ENCODE results near the gene GSN.

Gene GSN

DNA sequence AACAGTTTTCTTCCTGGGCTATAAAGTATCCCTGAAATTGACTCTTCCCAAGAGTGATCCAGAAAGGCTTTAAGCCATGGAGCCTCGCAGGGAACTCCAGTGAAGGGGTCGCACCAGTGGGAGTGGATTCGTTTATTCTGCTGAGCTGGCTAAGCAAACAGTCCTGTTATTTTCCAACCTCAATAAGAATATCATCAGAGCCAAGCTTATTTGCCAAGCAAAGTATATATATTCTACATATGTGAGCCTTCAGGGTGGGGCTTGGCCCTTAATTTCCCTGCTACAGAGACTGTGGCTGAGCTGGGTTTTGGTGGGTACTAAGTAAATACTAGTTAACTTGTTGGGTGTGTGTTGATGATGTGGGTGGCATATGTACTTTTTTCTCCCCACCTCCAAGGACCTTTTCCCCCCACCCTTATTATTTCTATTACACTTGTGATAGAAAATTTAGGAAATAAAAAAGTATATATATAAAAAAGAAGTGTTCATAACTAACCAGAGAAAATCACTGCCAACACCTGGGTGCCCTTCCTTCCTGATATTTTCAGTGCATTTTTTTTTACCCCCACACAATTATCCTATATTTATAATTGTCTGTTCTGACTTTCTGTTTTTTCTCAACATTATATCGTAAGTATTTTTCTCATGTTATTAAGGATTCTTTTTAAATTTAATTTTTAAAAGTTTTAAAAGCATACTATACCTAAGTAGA, 5.3 kb downstream of the GSN start:
- Histone ChIP-seq H3K36me3 (ENCODE audit: insufficient read depth, low read length) (no peaks in the 10 kb centered on the region), H3K4me1 (ENCODE audit: insufficient read depth, low read length) (peaks cover 7% of the 10 kb centered on the region), H3K9ac (ENCODE audit: low read depth, low read length) (no peak overlapping the region), H3K9me3 (ENCODE audit: control insufficient read depth, insufficient read depth, low read length) (no peaks in the 10 kb centered on the region)

DNA sequence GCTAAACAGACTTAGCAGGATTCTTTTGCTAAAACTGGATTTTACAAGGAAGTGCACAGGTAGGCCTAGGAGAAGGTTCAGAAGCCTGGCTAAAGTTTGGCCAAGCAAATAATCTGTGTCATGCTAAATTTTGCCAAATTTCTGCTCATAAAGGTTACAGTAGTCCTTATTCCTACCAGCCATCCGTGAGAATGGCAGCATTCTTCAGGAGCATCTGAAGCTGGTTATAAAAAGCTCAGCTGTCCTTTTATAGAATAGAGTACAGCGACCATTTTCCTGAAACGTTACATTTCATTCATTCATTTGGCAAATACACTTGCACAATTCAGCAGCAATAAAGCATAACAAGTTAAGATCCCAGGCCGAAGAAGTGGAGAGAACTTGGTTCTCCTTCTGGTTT, 6.9 kb downstream of the GSN start:
- no peak overlapping the region for H3K9ac ChIP-seq (ENCODE audit: low read depth, low read length)
- H3K4me1 ChIP-seq (ENCODE audit: insufficient read depth, low read length), result peaks cover 11% of the 10 kb centered on the region
- no peaks in the 10 kb centered on the region for H3K36me3 ChIP-seq (ENCODE audit: insufficient read depth, low read length)
- no peaks in the 10 kb centered on the region for H3K9me3 ChIP-seq (ENCODE audit: control insufficient read depth, insufficient read depth, low read length)

DNA sequence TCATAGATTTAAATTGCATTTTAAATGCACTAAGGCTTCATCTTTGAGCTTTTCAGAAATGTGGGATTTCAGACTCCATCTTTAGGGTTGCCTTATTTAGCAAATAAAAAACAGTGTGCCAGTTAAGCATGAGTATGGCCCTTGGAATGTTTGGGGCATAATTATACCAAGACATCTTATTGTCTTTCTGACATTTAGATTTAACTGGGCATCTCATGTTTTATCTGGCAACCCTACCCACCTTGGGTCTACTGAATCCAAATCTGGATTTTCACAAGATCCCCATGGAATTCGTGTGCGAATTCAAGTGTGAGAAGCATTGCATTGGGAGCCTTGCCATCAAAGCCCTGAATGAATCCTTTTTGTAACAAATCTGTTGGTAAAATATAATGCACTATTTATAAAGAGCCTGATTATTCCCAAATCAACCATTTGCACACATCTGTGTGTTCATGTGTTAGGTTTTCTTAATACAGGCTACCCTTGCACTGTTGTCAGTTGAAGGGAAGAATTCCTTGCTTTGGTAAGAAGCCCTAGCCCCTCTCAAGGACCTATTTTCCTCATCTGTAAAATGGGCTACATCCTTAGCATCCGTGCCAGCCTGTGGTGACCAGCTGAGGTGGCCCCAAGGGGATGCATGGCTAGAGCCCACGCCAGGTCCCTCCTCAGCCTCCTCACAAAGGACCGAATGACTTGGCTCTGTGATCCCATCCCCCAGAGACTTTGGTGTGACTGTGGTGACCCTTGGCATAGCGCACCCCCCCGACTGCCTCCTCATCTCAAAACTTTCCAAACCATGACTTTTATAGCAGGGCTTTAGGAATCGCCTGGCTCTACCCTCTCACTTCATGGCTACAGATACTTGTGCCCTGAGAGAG, 8.1 kb downstream of the GSN start:
- no peaks in the 10 kb centered on the region for H3K9me3 ChIP-seq (ENCODE audit: control insufficient read depth, insufficient read depth, low read length)
- H3K4me1 ChIP-seq (ENCODE audit: insufficient read depth, low read length), result peaks cover 10% of the 10 kb centered on the region; the same call in 1 of the 2 replicates
- no peak overlapping the region for H3K9ac ChIP-seq (ENCODE audit: low read depth, low read length)
- H3K36me3 ChIP-seq (ENCODE audit: insufficient read depth, low read length), result no peaks in the 10 kb centered on the region

DNA sequence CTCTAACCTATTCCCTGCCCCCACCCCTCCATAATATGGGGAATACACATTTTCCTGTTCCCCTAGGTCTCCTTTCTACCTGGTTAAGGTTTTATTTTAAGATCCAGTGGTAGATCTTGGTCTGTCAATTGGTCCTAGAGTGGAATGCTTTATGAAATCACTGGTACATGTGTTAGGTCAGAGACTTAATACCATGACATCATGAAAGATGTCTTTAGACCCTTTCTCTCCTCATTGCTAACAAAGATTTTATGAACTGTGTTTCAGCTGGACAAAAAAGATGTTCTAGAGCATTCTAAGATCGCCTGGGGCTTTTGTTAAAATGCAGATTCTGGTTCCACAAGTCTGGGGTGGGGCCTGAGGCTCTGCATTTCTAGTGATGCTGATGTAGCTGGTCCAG, 9.1 kb downstream of the GSN start:
- peaks cover 20% of the 10 kb centered on the region for H3K4me1 ChIP-seq (ENCODE audit: insufficient read depth, low read length)
- H3K9ac ChIP-seq (ENCODE audit: low read depth, low read length), result no peak overlapping the region
- H3K36me3 ChIP-seq (ENCODE audit: insufficient read depth, low read length), result no peaks in the 10 kb centered on the region
- H3K9me3 ChIP-seq (ENCODE audit: control insufficient read depth, insufficient read depth, low read length), result no peaks in the 10 kb centered on the region

DNA sequence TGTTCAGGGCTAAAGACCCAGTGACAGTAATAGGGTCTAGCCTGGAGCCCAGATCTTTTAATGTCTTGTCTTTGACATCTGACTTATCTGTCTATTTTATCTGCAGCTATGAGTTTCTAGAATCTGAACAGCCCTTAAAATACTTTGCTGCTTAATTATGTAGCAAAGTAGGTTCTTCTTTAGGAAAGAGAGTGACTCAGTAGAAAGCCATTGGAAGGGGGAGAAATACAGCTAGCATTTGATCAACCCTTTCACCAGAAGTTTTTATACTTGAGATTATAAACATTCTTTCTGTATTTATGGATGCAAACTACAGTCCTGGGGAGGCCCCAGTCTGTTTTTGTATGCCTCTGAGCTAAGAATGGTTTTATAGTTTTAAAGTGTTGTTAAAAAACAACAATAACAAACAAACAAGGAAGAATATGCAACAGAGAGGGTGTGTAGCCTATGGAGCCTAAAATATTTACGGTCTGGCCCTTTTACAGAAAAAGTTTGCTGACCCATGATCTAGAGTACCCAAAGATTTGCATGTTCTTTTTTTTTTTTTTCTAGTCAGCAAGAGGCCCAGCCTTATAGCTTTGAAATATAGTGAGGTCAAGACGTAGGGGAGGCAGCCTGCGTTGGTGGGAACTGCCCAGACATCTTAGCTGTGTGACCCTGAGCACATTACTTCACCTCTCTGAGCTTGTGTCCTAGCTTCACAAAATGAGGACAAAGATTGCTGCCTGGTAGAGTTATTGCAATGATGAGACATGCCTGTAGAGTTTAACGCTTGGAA, 9.7 kb downstream of the GSN start:
- no peaks in the 10 kb centered on the region for H3K9me3 ChIP-seq (ENCODE audit: control insufficient read depth, insufficient read depth, low read length)
- no peak overlapping the region for H3K9ac ChIP-seq (ENCODE audit: low read depth, low read length)
- peaks cover 22% of the 10 kb centered on the region for H3K4me1 ChIP-seq (ENCODE audit: insufficient read depth, low read length)
- H3K36me3 ChIP-seq (ENCODE audit: insufficient read depth, low read length), result no peaks in the 10 kb centered on the region

DNA sequence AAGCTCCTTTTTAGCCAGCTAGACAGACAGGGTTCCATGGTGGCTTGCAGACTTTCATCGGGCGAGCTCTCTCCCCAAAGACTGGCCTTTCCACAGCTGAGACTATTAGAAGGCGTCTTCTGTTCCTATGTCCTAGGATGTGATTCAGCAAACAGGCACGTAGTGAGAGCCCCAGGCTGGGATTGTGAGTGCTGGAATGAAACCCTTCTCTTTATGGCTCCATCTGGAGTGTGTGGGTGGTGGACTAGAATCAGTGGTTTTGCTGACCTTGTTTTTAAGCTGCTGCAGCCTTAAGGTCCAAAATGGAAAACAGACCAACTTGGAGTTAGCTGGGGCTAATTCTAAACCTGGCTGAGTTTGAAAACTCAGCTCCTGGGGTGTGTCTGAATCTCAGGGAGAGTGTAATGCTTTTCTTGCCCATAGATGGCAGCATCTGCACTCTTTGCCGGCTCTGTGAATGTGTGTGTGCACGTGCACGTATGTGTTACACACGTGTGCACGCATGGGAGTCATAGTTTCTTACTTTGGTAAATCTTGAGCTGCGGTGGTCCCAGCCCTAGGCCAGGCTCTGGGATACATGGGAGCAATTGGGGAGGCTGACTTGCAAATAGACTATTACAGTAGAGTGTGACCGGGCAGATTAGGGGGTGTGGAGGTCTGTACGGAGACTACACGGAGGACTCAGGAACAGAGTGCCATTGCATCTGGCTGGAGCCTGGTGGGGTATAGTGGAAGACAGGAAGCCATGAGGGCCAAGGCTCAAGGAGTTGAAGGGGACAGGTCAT, 10.7 kb downstream of the GSN start:
- no peaks in the 10 kb centered on the region for H3K36me3 ChIP-seq (ENCODE audit: insufficient read depth, low read length)
- H3K9ac ChIP-seq (ENCODE audit: low read depth, low read length), result no peak overlapping the region
- no peaks in the 10 kb centered on the region for H3K9me3 ChIP-seq (ENCODE audit: control insufficient read depth, insufficient read depth, low read length)
- H3K4me1 ChIP-seq (ENCODE audit: insufficient read depth, low read length), result peaks cover 22% of the 10 kb centered on the region

DNA sequence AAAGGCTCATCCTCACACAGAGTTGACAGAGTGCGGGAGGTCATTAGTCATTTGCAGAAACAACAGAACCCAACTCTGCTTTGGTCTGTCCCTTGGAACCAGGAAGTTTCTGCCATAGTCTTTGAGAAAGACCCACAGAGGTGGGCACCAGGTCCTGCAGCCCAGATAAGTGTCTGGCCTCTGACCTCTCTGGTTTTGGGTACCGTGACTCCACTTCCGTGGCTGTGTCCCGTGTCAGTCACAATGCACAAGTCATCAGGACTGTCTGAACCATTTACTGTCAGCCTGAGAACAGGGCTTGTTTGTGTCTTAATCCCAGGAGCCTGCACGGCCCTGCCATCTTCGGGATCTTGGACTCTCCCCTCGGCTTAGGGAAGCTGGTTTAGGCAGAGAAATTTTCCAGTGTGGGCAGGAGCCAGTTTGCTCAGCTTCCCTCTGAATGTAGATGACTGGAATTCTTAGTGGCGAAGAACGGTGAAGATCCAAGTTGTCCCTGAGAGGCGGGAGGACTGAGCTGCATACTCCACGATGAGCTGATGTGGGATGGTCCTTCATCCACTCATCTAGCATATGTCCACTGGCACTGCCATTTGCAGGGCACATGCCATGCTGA, 11.9 kb downstream of the GSN start:
- no peaks in the 10 kb centered on the region for H3K36me3 ChIP-seq (ENCODE audit: insufficient read depth, low read length)
- H3K9me3 ChIP-seq (ENCODE audit: control insufficient read depth, insufficient read depth, low read length), result no peaks in the 10 kb centered on the region
- peaks cover 22% of the 10 kb centered on the region for H3K4me1 ChIP-seq (ENCODE audit: insufficient read depth, low read length)
- H3K9ac ChIP-seq (ENCODE audit: low read depth, low read length), result no peak overlapping the region

DNA sequence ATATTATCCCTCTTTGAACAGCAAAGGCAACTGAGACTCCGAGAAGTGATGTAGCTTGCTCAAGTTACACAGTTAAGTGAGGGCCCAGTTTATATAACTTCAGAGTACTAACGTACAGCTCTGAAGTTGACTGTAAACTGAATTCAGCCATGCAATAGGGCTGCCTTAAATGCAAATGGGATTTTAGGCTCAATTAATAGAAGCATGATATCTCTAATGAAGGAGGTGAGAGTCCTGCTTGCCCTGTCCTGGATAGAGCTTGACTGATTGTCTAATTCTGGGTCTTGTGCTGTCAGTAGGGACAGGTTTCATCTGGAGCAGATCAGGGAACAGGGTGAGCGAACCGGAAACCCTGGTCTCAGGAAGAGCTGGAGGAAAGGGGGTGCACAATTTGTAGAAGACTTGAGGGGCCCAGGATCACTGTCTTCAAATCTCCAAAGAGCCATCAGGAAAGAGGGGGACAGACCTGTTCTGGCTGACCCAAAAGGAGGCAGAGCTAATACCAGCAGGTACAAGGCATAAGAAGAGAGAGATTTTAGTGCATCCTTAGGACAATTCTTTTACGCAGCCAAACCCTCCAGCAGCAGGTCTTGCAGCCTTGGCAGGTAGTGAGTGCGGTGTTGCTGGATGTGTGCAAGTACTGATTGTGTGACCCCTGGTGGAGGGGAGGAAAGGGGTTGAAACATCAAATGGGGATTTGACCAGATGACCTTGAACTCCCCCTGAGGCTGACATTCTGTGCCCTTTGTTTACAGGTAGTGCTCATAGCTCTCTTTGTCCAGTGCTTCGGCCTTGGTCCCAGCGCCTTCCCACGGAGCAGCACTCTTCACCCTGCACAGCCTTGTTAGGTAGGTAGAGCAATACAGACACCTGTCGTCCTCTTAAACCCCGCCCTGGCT, 13.0 kb downstream of the GSN start:
- Histone ChIP-seq H3K36me3 (ENCODE audit: insufficient read depth, low read length) (no peaks in the 10 kb centered on the region), H3K9me3 (ENCODE audit: control insufficient read depth, insufficient read depth, low read length) (no peaks in the 10 kb centered on the region), H3K4me1 (ENCODE audit: insufficient read depth, low read length) (peaks cover 25% of the 10 kb centered on the region), H3K9ac (ENCODE audit: low read depth, low read length) (no peak overlapping the region)

DNA sequence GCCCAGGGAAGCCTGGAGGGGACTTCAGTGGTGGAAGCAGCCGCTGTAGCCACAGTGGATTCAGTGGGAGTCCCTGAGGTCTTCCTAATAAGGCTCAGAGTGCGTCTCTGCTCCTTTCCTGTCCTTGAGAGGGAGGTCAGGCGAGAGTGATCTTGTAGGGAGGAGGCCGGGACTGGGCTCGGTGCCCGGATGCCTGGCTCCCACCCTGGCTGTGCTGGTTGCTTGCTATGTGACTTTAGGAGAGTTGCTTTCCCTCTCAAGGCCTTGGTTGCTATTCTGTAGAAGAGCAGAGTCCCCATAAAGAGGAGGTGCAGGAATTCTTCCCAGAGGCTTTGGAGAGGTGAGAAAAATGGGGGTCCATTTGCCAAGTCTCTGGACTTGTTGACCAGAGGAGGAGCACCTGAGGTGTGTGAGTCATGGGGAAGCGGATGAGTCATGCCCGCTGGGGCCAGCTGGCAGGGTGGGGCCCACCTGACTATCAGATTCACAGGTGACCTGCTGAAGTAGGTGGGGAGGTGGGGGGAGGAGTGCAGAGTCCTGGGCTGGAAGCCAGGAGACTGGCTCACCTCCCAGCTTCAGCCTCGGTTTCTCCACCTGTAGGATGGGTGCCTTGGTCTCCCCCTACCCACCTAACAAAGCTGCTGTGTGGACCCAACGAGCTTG, 13.8 kb downstream of the GSN start:
- no peaks in the 10 kb centered on the region for H3K9me3 ChIP-seq (ENCODE audit: control insufficient read depth, insufficient read depth, low read length)
- peaks cover 28% of the 10 kb centered on the region for H3K4me1 ChIP-seq (ENCODE audit: insufficient read depth, low read length)
- H3K9ac ChIP-seq (ENCODE audit: low read depth, low read length), result no peak overlapping the region
- no peaks in the 10 kb centered on the region for H3K36me3 ChIP-seq (ENCODE audit: insufficient read depth, low read length)

DNA sequence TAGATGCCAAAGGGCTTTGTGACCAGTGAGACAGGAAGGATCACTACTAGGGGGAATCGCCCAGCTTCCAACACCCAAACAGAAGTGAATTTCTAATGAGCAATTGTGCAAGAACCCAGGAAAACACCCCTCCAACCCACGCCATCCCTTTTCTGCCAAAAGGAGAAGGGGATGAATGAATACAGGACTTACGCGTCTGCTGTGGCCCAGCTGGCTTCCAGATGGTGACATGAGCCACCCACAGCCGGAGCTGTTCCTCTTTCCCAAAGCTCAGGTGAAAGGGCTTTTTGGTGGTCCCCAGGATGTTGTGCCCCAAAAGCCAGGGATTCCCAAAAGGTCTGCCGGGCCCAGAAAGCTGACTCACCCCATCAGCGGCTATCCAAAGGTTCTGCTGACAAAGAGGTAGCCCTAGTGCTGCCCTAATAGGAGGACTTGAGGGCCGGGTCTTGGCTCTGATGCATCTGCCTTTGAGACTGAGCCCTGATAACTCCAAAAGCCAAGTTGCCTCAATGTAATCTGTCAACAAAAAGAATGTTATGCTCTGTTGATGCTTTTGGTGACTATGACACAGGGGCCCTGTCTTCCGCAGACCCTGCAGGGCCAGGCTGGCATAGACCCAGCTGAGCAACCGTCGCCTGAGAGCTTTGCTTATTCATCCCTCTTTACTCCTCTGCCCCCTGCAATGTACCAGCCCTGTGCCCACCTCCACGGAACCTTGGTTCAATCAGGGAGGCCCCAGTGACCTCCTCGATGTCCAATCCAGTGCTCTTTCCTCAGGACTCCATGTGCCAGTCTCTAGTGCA, 14.5 kb downstream of the GSN start:
- H3K9ac ChIP-seq (ENCODE audit: low read depth, low read length), result no peak overlapping the region
- H3K4me1 ChIP-seq (ENCODE audit: insufficient read depth, low read length), result peaks cover 28% of the 10 kb centered on the region
- no peaks in the 10 kb centered on the region for H3K36me3 ChIP-seq (ENCODE audit: insufficient read depth, low read length)
- H3K9me3 ChIP-seq (ENCODE audit: control insufficient read depth, insufficient read depth, low read length), result no peaks in the 10 kb centered on the region

DNA sequence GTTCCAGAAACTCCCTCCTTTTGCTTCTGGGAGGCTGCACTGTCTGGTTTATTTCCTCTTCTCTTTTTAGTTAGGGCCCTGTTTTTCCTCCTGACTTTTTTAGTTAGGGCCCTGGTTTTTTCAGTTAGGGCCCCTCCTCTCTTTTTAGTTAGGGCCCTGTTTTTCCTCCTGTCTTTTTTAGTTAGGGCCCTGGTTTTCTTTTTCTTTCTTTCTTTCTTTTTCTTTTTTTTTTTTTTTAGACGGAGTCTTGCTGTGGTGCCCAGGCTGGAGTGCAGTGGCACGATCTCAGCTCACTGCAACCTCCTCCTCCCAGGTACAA, 15.1 kb downstream of the GSN start:
- H3K9ac ChIP-seq (ENCODE audit: low read depth, low read length), result no peak overlapping the region
- H3K4me1 ChIP-seq (ENCODE audit: insufficient read depth, low read length), result peaks cover 33% of the 10 kb centered on the region

More for the DNA sequence above, 15.1 kb downstream of the GSN start:
- Histone ChIP-seq H3K9me3 (ENCODE audit: control insufficient read depth, insufficient read depth, low read length) (no peaks in the 10 kb centered on the region), H3K36me3 (ENCODE audit: insufficient read depth, low read length) (no peaks in the 10 kb centered on the region)
